C4-2B (cell line): ENCODE measurements around the gene TIMP1.

Experiments used
- CTCF ChIP-seq: fragments of 450-650 bp; conservative IDR thresholded peaks from 2 replicates; pipeline ENCODE4 v1.5.1; 2017; ENCODE audit warnings: mild to moderate bottlenecking
- ZFX ChIP-seq: fragments of 450-650 bp; IDR thresholded peaks from 2 replicates; pipeline ENCODE4 v1.6.1; 2017

GRCh38 chrX:47612418-47612817 lies 30.2 kb downstream of the TIMP1 start:
- TF ChIP-seq CTCF (no peak), ZFX (no peak)
